Activated CD8-positive, alpha-beta memory T cell treated with anti-CD3 and anti-CD28 coated beads, Interleukin-2, amount 50 U/mL, for 24 hours (primary cell): ENCODE results near the gene ISX.
"Not testable (repeated sequence)": the region's sequence is repeated elsewhere in the genome, so short reads cannot be mapped to it uniquely, and the experiment has no call there.

Source experiments
- DNase-seq: peaks from one replicate; pipeline ENCODE4 v3.0.0-alpha.2; 2020; ENCODE audit errors: extremely low read depth

ISX gene

DNA sequence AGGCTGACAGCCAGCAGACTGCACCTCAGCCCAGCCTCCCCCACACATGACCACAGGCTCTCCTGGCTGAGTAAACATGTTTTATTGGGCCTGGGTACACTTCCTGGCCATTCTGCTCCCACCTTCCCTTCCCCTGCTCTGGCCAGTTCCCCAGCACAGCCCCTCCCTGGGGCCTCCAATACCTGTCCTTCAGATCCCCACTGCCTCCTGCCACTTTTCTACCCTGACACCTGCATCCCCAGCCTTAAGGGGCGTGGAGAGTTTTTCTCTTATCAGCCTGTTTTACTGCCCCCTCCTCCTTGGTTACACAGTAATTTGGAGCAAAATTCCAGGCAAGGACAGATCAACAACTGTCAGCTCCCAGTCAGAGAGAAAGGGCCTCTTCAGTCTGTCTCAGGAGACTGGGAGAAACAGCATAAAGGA is at the start of gene ISX:
Gene ISX, plus strand, starts transcription at position 363 of the 423 bp plus-strand sequence. CDS start 930 bp downstream, outside the sequence.
- no peak for DNase-seq

DNA sequence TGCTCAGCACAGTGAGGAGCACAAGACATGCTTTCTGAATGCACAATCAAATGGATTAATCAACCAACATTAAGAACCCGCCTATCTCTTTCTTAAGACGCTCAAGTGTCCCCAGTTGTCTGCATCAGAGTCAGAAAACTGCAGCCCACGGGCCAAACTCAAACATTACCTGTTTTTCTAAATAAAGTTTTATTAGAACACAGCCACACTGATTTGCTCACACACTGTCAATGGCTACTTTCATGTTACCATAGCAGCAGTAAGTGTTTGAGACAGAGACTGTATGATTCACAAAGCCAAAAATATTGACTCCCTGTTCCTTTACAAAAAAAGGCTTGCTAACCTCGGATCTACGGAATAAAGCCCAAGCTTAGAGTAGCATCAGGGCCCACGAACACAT is 49.0 kb upstream of the ISX start:
- DNase-seq, result no peak

DNA sequence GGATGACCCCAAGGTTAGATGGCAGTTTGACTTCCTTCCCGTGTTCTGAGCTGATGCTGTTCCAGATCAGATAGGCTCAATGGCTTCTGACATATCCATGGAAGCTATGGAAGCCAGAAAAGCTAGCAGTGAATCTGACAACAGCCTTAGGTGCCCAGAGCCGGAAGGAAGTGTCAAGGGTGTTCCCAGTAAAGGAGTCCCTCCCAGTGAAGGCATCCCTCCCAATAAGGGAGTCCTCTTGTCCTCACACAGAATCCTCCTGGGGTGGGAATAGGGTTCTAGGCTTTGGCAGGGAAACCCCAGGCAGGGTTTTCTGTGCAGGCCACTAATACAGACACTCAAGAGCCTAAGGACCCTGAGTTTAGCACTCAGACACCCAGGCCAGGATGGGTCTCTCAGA is 47.0 kb upstream of the ISX start:
- no peak for DNase-seq

DNA sequence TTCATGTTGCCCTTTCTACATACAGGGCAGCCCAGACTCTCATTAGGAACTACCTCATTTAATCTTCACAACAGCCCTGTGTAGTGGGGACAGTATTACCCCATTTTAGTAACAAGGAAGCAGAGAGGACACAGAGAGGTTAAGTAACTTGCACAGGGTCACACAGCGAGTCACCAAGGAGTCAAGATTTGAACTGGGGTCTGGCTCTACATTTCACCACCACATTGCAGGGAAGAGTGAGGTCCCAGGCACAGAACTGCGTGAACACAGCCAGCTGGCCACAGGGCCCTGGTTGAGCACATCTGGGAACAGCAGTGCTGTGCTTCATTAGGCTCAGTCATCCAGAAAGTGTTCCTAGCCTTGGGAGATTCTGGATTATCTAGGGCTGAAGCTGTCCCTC is 45.4 kb upstream of the ISX start:
- DNase-seq, result no peak

DNA sequence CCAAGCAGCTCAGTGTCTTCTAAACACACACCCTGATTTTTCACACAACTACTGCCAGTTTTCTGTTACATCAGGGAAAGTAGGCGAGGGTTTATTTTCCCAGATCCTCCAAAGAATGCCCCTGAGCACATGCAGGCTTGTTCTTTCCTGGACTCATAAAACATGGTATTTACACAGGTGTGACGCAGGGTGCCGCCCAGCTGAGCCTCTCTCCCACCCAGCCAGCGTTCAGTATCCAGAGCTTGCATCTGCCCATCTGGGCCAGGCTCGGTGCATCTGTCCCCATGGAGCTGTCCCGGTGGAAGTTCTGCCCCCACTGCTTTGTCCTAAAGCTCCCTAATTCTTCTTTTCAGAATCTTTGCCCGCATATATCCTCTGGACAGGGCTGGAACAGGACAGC is 44.8 kb upstream of the ISX start:
- no peak for DNase-seq

DNA sequence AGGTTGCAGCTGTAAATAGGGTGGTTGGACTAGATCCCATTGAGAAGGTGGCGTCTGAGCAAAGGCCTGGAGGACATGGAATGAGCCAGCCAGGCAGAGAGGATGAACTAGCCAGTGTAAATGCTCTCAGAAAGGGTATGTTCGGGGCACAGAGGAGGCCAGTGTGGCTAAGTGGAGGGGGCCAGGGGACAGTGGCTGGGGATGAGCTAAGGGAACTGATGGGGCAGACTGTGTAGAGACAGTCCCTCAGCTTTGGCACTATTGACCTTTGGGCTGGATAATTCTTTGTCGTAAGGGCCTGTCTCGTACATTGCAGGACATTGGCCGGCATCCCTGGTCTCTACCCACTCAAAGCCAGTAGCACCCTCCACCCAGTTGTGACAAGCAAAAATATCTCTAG is 43.7 kb upstream of the ISX start:
- DNase-seq, result no peak

DNA sequence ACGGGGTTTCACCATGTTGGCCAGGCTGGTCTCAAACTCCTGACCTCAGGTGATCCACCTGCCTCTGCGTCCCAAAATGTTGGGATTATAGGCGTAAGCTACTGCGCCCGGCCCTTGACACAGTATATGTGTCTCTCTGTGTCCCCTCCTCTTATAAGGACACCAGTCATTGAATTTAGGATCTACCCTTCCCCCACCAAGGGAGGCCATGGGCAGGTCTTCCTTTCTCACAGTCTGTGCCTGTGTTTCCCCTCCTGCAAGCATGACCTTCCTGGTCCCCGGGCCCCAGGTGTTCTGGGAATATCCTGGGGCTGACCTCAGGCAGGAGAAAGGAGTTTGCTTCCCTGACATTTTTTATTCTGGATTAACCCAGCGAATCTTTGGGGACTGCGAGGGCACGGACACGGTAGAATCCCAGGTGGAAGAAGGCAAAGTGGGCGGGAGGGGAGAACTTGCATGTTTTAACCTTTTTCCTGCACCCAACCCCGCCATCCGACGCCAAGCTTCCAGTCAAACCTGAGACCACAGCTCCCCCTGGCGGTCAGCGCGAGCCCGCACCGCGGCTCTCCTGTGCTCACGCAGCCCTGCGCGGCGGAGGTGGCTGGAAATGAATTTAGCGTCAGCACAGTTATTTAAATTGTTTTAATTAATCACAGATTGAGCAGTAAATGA is 42.1 kb upstream of the ISX start:
- peak; percentile 20 for DNase-seq

DNA sequence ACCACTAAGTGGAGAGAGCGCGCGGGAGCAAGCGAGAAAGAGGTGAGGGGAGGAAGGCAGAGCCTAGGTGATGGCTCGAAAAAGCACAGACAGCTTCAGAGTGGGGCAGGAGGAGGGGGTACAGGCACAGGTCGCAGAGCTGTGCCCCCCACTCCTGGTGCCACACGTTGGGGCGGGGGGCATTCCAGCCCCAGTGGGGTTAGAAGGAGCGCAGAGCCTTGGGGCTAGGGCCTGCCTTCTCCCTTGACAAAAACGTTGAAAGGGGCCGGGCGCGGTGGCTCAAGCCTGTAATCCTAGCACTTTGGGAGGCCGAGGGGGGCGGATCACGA is 41.6 kb upstream of the ISX start:
- no peak for DNase-seq

DNA sequence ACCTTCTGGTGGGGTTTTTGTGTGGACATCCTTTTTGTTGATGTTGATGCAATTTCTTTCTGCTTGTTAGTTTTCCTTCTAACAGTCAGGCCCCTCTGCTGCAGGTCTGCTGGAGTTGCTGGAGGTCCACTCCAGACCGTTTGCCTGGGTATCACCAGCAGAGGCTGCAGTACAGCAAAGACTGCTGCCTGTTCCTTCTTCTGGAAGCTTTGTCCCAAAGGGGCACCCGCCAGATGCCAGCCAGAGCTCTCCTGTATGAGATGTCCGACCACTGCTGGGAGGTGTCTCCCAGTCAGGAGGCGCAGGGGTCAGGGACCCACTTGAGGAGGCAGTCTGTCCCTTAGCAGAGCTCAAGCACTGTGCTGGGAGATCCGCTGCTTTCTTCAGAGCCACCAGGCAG is 35.8 kb upstream of the ISX start:
- DNase-seq, result not testable (repeated sequence)

DNA sequence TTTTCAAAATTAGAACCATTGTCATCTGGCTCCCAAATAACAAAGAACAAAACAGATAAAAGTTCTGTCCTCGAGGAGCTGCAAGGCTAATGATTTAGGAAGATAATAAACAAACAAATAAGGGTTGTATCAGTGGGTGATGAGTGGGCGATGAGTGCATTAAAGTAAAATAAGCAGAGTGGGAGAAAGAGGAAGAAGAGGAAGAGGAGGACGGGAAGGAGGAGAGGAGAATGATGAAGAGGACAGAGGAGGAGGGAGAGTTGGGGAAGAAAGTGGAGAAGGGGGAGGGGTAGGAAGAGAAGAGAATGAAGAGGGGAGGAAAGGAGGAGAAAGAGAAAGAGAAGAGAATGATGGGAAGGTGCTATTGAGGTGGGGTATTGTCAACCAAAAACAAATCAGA is 33.4 kb upstream of the ISX start:
- no peak for DNase-seq

DNA sequence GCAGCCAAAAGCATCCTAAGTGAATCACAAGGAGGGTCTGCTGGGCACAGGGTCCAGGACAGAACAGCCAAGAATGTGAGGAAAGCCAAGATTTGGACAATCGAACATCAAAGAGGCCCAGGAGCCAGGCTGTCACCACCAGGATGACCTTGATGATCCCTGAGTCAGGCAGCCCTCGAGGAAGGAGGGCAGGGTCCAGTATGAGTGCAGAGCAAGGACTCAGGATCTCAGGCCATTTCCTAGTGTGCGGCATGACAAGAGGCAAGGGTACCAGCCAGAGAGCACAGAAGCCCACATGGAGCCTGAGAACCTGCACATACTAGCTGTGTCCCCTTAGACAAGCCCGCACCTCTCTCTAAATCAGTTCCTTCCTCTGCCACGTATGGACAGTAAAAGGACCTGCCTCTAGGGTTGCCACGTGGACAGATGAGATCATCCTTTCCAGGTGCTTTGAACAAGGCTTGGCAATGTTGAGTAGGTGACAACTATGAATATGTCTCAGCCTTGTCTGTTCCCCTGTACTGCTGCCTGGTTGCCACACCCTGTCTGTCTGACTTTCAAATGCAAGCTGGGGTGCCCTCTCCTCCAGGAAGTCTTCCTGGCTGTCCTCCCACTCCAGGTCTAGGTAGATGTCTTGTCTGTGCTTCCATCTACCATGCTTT is 32.2 kb upstream of the ISX start:
- no peak for DNase-seq

DNA sequence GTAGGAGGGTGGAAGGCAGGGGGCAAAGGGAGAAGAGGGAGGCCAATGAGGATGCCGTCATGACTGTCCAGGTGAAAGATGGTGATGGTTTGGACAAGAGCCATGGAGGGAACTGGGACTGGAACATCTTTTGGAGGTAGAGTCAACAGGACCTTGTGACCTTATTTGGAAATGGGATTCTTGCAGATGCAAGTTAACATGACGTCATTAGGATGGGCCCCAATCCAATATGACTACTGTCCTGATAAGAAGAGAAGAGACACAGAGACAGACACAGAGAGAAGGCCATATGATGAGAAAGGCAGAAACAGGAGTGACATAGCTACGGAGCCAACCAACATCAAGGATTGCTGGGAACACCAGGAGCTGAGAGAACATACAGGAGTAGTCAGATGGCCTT is 31.0 kb upstream of the ISX start:
- no peak for DNase-seq

DNA sequence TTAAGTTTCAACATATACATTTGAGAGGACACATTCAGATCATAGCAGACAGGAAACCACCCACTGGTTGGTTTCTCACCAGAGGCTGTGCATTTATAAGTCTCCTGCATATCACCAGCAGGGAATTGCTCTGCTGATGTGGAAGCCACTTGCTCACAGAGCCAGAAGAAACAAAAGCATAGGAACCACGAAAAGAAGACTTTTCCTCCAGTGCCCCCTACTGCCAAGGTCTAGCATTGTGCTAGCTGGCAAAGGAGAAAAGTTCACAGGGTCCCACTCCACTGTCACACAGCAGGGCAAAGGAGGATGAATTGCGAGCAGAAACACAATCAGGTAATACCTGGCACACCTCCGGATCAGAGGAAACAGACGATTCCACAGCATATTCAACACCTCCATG is 28.9 kb upstream of the ISX start:
- no peak for DNase-seq

DNA sequence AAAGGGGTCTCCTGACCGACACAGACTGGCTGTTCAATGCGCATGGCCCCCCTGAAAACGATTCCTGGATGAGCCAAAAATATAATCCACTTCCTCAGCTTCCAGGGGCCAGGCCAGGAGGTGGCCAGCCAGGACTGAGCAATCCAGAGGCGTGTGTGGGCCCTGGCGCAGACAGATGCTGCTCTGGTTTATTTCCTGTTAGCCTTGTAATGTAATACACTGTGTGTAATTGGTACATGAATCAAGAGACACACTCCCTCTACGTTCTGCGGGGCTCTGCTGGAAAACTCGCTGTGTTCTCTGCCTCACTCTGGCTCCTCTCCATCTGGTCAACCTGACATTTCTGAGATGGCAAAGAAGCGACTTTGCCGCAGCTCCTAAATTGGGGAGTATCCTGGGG is 26.3 kb upstream of the ISX start:
- DNase-seq, result no peak

DNA sequence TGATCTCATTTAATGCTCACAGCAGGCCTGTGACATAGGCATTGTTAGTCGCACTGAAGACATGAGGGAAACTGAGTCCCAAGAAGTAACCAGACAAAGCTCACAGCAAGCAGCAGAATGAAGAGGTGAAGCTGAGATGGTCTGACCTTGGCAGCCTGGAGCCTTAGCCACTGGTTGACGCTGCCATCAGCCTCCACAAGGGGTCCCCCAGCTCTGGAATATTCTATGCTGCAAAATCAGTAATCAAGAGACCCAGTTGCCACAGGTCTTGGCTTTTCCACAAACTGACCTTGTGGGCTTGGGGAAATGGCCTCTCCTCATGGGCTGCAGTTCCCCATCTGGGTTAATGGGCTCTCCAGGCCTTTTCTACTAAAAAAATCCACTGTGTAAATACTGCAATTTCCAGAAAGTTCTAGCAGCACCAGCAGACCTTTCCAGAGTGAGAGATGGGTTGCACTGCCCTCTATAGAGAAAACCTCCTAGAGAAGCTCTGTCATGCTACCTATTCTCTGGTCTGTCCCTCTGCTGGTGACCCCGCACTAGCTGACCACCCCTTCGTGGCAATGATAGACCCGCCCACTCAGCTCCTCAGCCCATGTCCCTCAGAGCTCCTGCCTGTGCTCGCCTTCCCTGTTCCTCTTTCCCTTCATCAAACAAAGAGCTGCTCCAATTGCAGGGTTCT is 22.6 kb upstream of the ISX start:
- DNase-seq, result no peak

DNA sequence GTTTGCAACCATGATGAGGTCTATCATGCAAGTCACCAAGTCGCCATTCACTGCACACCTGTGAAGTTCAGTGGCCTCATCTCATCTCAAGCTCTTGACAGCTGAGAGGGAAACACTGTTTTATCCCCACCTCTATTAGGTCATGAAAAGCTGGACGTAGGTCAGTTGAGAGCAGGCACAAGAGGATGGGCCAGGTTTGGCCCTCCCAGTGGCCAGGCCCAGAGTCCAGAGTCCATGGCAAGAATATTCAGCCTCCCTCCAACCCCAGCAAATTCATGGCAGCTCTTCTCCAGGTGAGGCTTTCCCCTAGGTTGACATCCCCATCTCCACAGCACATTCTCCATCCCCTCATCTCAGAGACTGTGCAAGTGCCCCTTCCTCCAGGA is 22.0 kb upstream of the ISX start:
- no peak for DNase-seq

DNA sequence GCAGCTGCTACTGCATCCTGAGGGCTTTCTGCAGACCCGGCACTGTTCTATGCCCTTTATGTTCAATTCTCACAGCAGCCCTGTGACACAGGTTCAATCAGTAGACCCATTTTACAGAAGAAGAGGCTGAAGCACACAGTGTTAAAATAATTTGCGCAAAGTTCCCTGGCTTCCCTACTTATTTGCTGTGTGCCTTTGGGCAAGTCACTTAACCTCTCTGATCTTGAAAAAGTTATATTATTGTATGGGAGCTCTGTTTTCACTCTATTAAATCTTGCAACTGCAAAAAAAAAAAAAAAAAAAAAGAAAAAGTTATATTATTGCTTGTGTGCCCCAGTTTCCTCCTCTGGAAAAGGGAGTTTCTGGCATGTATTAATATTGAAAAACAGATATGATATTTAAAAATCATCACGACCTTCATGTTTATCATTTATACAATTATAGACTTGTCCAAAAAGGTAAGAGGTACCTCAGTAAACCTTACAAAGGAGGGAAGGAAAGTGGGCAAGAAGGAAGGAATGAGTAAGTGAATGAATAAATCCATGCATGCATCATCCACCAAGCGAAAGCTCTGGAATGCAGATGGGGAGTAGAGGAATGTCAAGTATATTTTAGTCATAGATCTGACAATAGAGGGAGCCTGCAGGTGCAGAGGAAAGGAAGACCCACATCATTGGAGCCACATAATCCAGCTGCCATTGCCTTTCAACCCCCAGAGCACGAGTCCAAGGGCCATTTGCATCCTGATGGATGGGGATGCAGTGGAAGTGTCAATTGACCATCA is 21.2 kb upstream of the ISX start:
- no peak for DNase-seq

DNA sequence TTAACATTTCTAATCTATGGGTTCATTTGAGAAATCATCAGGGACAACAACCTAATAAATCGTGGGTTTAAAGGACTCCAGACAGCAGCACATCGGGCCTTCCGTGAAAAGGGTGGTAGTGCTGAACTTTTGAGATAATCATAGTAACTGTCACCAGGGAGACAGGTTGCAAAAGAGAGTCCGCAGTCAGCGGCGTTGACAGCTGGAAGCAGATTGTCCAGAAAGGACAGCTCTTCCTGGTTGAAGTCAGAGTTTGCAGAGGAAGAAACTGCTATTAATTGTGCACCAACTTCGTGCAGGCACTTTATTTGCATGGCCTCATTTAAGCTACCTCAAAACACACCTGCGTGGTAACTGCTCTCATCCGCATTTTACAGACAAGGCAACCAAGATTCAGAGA is 20.5 kb upstream of the ISX start:
- no peak for DNase-seq

DNA sequence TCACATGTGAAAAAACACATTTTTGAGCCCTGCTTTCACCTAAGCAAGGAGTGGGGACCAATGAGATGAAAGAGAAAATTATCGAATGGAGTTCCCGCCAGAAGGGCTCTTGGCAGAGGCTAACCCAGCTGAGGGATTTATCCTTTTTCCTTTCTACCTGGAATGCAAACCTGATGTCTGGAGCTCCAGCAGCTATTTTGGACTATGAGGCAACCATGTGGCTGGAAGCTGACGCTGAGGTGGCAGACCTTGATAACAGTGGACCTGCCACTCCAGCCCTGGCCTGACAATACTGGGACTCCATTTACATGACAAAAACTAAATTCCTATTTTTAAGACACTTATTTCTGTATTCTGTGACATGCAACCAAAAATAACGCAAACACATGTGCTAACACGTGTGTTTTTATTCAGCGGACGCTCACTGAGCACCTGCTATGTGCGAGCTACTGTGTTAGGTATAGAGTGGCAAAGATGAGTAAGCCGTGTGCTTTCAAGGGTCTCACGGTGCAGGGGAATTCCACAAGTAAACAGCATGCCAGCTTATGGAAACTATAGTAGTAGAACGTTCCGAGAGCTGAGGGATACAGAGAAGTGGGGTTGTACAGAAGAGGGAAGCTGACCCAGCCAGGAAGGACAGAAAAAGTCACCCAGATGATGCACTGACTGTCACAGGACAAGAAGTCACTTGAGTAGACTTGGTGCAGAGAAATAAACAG is 19.1 kb upstream of the ISX start:
- no peak for DNase-seq

DNA sequence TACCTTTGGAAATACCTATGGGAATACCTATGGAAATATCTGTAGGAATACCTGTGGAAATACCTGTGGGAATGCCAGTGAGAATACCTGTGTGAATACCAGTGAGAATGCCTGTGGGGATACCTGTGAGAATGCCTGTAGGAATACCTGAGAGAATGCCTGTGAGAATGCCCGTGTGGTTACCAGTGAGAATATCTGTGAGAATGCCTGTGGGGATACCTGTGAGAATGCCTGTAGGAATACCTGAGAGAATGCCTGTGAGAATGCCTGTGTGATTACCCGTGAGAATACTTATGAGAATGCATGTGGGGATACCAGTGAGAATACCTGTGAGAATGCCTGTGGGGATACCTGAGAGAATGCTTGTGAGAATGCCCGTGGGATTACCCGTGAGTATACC is 15.9 kb upstream of the ISX start:
- DNase-seq, result not testable (repeated sequence)

DNA sequence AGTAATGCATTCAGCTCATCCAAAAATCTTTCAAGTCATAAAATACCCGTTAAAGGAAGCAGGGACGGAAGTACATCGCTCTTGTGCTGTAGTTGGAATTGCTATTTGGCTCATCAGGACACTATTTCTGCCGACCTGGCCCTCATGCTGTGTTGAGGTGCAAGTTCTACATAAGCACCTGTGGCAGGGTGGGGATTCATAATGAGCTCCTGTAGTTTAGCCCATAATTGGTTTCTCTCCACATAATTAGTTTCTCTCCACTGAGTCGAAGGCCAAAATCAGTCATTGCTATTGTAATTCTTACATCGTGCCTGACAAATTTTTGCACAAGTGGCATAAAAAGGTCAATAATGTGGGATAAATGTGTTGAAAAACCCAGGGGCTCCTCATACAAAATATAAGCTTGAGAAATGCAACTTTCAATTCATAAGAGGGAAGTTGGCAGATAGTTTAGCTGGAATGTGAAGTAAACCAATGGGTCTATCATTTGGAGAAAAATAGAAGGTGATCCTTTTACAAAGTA is 14.9 kb upstream of the ISX start:
- no peak for DNase-seq

DNA sequence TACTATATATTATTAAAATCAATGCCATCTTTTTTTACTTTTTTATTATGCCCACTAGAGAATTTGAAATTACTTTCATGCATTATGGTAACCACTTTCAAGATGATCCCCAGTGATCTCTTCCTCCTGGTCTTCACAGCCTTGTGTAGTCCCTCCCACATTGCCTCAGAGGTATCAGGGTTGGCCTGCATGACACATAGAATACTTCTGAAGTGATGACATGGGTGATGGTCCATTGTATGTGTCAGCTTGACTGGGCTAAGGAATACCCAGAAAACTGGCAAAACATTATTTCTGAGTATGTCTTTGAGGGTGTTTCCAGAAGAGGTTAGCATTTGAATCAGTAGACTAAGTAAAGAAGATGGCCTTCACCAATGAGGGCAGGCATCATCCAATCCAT is 14.2 kb upstream of the ISX start:
- no peak for DNase-seq
